HG03558 (cell line): ENCODE measurements around the gene ANTKMT.
"Not testable (repeated sequence)": the region's sequence is repeated elsewhere in the genome, so short reads cannot be mapped to it uniquely, and the experiment has no call there.

Experiments
- ATAC-seq: cut with Tn5 transposase; IDR thresholded peaks from one replicate; pipeline ENCODE4 v1.9.1; 2021; ENCODE audit warnings: moderate number of reproducible peaks; ENCODE audit not compliant: unreplicated experiment; ENCODE audit errors: extremely low read depth

ANTKMT gene

GRCh38 chr16:712740-713250, 8.2 kb upstream of the ANTKMT start:
- ATAC-seq, result not testable (repeated sequence)

- ATAC-seq, result no peak
Measured at GRCh38 chr16:714079-714478, 6.9 kb upstream of the ANTKMT start.

GRCh38 chr16:714558-715476, 6.1 kb upstream of the ANTKMT start, which contains the start of gene METRN:
METRN (plus strand) TSS chr16:715118; CDS start chr16:715290, 172 bp downstream.
- ATAC-seq, result no peak

DNA sequence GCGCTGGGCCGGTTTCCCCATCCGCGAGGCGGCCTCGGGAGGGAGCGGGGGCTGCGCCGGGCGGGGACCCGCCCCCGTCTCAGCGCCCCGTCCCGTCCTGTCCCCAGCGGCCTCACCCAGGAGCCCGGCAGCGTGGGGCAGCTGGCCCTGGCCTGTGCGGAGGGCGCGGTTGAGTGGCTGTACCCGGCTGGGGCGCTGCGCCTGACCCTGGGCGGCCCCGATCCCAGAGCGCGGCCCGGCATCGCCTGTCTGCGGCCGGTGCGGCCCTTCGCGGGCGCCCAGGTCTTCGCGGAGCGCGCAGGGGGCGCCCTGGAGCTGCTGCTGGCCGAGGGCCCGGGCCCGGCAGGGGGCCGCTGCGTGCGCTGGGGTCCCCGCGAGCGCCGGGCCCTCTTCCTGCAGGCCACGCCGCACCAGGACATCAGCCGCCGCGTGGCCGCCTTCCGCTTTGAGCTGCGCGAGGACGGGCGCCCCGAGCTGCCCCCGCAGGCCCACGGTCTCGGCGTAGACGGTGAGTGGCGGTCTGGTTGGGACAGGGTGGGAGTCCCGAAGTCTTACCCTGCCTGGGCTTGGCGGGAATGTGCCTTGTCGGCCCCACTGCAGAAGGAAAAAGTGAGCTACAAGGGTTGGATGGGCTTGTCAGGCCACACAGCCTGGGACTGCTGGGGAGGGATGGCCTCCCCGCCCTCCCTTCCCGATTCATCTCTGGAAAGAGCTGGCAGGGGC, 5.3 kb upstream of the ANTKMT start:
- no peak for ATAC-seq

- no peak for ATAC-seq
Measured at GRCh38 chr16:716200-716568, 4.8 kb upstream of the ANTKMT start.

GRCh38 chr16:716768-717325, 4.1 kb upstream of the ANTKMT start:
- ATAC-seq, result no peak

DNA sequence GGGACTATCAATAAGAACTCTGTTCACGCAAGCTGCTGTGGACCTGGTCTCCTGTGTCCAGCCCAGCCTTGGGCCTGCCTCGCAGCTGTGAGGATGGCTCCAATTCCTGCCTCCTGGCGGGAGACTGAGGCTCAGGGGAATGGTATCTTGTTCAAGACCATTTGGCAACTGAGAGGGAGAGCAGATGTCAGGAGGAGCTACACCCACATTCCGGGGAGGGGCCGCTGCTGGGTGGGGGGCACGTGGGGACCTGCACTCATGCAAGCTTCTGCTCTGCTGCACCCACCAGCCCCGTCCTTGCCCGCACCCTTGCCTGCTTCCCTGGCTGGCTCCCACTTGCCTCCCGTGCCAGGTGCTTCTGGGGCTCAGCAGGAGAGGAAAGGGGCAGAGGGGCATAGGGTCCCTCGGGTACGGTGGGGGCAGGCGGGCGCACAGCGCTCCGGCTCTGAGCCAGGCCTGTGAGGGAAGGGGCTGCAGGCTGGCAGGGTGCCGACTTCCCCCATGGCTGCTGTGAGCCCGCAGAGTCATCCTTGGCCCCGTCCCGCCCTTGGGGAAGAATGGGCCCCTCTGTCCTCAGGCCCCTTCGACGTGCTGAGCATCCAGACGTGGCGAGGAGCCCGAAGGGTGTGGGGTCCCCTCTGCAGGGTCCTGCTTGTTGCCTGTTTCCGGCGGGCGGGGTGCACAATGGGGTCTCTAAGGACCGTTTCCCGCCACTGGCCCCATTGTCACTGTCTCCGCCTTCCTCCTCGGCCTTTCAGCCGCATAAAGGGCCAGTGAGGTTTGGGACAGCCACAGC, 3.3 kb upstream of the ANTKMT start:
- no peak for ATAC-seq

DNA sequence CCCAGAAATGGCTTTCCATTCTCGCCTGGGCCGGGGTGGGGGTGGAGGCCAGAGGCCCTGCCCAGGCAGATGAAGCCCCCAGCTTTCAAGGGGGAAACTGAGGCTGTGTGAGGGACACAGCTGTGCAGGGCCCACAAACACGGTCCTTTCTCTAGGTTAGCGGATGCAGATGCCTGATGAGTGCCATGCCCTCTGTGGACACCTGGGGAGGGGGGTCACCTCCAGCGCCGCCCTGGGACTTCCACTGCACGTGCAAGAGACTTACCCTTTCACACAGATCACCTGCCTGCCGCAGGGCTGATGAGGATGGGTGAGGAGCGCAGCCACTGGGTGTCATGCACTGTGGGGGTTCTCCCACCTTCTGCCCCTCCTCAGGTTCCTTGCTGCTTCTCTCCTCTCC, 2.6 kb upstream of the ANTKMT start:
- ATAC-seq, result no peak

DNA sequence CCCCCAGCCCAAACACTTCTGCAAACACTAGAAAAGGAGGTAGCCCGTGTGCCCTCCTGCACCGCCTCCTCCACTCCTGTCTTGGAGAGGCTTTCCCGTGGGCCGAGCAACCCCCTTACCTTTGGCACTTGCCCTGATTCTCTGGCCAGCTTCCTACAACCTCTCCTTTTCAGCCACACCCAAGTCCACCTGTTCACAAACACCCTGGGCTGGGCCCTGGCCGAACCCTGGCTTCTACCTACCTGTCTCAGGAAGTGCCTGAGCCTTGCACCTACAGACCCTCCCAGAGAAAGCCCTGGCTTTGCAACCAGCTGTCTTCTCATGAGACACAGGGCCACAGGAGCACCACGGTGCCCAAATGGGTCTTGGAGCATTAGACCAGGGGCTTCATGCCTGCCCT, 2.0 kb upstream of the ANTKMT start:
- ATAC-seq, result no peak

- no peak for ATAC-seq
Measured at GRCh38 chr16:719815-720446, 1.0 kb upstream of the ANTKMT start.

- ATAC-seq, result no peak
Measured at GRCh38 chr16:720447-720989, 428 bp upstream of the ANTKMT start.

- no peak for ATAC-seq
Measured at GRCh38 chr16:721765-722540, 1.0 kb downstream of the ANTKMT start.

DNA sequence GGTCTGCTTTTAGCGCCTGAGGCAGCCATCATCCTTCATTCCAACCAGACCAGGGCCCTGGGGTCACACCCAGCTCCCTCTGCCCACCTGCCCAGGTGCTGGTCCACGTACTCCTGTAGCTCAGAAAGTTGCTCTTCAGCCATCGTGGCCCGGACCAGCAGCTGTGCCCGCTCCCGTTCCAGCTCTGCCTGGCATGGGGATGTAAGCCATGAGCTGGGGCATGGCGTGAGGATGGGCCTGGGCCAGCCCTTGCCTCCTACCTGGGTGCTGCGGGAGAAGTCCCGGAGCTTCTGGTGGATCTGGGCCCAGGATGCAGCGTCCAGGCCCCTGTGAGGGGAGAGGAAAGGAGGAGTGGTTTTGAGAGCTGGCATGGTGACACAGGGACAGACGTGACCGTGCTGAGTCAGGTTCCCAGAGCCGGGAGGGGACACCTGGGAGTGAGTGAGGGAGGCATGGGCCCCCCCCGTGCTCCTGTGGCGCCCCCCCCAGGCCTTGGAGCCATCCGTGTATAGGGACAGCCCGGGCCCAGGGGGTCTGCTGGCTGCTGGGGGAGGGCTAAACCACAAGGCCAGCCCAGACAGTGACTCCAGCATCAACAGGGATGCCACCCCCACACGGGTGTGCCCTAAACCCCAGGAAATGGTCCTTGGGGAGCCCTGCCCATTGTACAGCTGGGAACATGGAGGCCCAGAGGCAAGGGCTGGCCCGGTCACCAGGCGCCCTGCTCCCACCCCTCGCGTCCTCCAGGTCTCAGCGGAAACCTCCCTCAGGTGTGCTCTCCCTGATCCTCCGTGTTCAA, 2.1 kb downstream of the ANTKMT start:
- no peak for ATAC-seq

DNA sequence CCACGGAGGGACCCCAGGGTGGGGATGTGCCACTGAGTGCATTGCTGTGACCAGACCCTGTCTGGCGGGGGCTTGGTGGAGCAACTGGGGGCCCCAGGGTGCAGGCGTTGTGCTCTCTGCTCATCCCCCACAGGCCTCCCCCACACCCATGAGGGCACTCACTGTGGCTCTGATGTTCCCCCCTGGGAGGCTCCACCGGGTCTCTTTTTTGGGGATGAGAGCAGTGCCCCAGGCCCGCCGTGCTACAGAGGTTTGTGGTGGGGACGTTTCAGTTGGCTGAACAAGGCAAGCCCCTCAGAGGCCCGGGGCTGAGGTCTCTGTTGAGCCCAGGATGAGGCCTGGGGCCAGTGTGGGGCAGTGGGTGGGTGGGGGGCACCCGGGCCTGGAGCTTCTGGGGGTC, 2.7 kb downstream of the ANTKMT start:
- ATAC-seq, result no peak

GRCh38 chr16:724188-725040, 3.5 kb downstream of the ANTKMT start:
- no peak for ATAC-seq

DNA sequence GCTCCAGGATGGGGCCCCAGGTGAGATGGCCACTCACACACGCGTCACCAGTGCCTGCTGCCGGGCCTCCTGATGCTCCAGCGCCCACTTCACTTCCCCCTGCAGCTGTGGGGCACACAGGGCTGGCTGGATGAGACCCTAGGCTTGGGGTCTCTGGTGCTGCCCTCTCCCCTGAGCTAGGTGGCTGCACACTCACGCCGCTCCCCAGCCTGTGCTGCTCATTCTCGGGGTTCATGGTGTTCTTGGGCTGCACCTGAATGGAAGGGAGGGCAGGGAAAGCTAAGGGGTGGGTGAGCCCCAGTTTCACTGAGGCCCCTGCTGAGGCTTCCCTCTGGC, 4.1 kb downstream of the ANTKMT start:
- ATAC-seq, result no peak
